D341Med (cell line): ENCODE results near the gene PPM1F.
A peak's percentile ranks its signal among the peaks of the same experiment; 100 is the strongest.

ENCODE experiments used
- DNase-seq: peaks from one replicate; pipeline ENCODE4 v3.0.0; 2012; ENCODE audit warnings: low spot score

The PPM1F gene

GRCh38 chr22:21975854-21976345, 23.3 kb upstream of the PPM1F start:
- DNase-seq, result no peak

- no peak for DNase-seq
Measured at GRCh38 chr22:21975273-21975672, 22.6 kb upstream of the PPM1F start.

DNA sequence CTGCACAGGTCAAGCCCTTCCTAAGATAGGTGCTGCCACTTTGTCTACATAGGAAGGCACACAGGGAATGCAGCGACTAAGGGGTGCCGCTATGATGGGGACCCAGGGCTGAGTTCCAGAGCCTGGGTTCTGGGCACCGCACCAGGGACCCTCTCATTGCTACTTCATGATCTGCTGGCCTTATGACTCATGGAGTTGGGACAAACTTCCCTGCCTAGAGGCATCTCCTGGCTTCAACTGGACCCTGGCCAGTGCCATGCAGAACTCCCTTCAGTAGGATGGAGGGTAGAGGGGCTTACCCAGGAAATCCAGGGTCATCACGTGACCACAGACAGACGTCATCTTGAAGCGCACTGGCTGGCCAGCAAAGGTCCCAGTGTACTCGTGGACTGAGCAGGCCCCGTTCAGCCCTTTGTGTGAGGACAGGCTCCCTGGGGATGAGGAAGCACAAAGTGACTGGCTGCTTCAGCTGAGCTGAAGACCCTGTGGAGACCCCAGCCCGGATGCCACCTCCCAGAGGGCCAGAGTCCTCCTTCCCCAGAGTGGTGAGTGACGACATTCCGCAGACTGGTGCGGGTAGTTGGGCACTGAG, 21.5 kb upstream of the PPM1F start:
- DNase-seq, result no peak

DNA sequence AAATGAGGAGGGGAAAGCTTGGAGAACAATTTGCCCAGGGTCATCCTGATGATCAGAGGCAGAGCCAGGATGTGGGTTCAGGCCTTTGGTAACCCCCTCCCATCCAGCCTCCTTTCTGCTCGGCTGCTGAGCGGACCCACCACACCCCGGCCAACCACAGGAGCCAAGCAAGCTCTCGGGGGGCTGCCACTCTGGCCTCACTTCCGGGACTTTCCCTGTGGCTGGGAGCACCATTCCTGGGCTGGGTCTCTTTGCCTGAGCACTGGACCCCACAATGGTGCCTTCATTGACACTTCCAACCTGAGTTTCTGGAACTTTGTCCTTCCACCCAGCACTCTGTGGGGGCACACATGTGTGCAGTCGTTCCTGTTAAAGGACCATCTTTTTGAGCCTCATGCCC, 20.2 kb upstream of the PPM1F start:
- no peak for DNase-seq

DNA sequence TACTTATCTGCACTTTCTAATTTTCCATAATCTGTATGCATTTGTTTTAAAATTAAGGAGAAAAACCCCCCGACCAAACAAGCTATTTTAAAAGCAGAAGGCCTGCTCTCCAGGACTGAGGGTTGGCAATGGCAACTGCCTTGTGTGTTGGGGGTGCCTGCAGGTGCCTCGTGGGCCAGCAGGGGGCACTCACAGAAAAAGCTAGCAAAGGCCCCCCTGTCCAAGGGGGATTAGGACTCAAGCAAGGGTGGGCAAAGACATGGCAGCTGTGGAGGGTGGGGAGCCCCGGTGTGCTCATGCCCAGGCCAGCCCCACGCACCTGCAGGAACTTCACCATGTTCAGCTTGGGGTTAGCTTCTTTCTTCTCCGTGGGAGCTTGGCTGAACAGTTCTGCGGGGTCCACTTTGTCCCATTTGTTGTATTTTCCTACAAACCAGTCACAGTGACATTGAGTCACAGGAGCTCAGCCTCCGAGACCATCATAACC, 19.7 kb upstream of the PPM1F start:
- DNase-seq, result peak; percentile 86

GRCh38 chr22:21971858-21972275, 19.2 kb upstream of the PPM1F start:
- DNase-seq, result no peak

- no peak for DNase-seq
Measured at GRCh38 chr22:21970800-21971617, 18.4 kb upstream of the PPM1F start.

- DNase-seq, result no peak
Measured at GRCh38 chr22:21970037-21970799, 17.6 kb upstream of the PPM1F start.

DNA sequence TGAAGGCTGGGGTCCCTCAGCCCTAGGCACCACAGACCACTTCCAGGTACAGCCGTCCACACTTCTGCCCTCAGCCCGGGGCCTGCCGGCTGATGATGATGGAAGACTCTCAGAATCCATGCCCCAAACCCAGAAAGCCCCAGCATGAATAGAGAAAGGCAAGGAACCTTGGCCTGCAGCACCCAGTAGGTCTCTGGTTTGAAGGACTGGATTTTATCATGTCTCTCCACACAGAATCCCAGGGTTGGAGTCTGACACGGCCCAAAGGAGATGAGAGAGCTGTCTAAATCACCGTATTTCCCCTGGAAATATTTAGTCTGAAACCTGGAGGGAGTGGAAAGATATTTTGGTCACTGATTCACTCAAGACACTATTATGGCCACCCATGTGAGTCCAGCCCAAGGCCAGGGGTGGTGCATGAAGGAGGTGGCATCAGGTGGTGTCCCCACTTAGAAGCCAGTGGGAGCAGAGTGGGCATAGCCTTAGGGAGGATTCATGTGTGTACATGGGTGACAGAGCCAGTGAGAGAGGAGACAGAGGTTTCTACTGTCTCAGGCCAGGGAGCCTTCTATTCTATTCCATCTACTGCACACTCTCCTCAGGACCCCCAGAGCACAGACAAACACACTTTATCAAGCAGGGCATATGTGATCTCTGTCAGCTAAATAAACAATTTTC, 15.9 kb upstream of the PPM1F start:
- no peak for DNase-seq

- no peak for DNase-seq
Measured at GRCh38 chr22:21967693-21968271, 15.1 kb upstream of the PPM1F start.

- no peak for DNase-seq
Measured at GRCh38 chr22:21966643-21967516, 14.2 kb upstream of the PPM1F start.

GRCh38 chr22:21965762-21966288, 13.2 kb upstream of the PPM1F start:
- DNase-seq, result no peak

DNA sequence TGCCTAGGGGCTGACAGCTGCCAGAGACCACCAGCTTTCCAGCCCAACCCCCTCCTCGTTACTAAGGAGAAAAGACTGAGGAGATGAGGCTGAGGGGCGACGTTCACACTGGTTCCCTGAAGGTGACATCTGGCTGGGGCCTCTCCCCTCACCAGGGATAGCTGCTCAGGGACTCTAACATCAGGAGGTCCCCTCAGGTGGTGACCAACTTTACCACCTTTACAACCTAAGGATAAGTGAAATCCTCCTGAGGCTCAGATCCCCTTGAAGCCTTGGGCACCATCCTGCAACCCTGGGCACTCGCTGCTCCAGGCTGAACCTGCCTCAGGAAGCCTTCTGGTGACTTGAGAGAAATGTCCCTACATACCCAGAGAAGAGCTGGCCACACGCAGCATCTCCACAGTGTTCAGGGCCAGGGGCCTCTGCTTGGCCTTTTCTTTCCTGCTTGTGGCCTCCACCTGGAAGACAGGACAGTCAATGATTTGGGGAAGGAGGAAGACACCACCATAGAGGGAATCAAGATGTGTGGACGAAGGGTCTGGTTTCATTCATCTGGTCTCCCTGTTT, 12.4 kb upstream of the PPM1F start:
- DNase-seq, result no peak

GRCh38 chr22:21964234-21964633, 11.6 kb upstream of the PPM1F start:
- no peak for DNase-seq

GRCh38 chr22:21963790-21964211, 11.2 kb upstream of the PPM1F start:
- no peak for DNase-seq

DNA sequence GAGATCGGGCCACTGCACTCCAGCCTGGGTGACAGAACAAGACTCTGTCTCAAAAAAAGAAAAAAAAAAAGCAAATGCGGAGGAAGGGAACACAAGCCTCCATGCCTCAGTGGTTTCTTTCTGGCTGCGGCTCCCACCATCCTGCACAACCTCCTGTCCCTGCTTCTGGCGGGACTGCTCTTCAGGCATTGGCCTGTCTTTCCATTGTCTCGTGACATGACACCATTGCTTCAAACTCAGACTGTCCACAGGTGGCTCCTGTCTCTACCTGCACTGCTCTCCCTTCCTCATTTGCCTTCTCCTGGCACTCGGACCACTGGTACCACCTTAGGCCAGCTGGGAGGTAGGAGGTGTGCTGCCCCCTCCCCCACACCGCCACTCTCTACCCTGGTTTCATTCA, 10.6 kb upstream of the PPM1F start:
- no peak for DNase-seq

GRCh38 chr22:21962655-21962949, 10.0 kb upstream of the PPM1F start:
- DNase-seq, result no peak

- DNase-seq, result no peak
Measured at GRCh38 chr22:21961886-21962654, 9.4 kb upstream of the PPM1F start.

- DNase-seq, result no peak
Measured at GRCh38 chr22:21961127-21961867, 8.6 kb upstream of the PPM1F start.
